HG02763 (cell line): ENCODE results near the gene CUL1.
"Not testable (repeated sequence)": the region's sequence is repeated elsewhere in the genome, so short reads cannot be mapped to it uniquely, and the experiment has no call there.

ENCODE experiments used
- ATAC-seq: cut with Tn5 transposase; IDR thresholded peaks from one replicate; pipeline ENCODE4 v1.9.1; 2021; ENCODE audit warnings: mild to moderate bottlenecking, moderate library complexity; ENCODE audit not compliant: unreplicated experiment

Gene CUL1

GRCh38 chr7:148696787-148697186 is 1.9 kb upstream of the CUL1 start:
- no peak for ATAC-seq

GRCh38 chr7:148697256-148698006 is 1.3 kb upstream of the CUL1 start:
- ATAC-seq = no peak

GRCh38 chr7:148698007-148698396 is 701 bp upstream of the CUL1 start:
- ATAC-seq = no peak

GRCh38 chr7:148699024-148699781 is 500 bp downstream of the CUL1 start:
- ATAC-seq = peak; percentile 34

- no peak for ATAC-seq
These were observed 1.3 kb downstream of the CUL1 start for GRCh38 chr7:148699782-148700629.

- ATAC-seq = no peak
These were observed 2.0 kb downstream of the CUL1 start for GRCh38 chr7:148700661-148701064.

GRCh38 chr7:148701414-148701813 is 2.7 kb downstream of the CUL1 start:
- no peak for ATAC-seq

GRCh38 chr7:148702876-148703670 is 4.4 kb downstream of the CUL1 start:
- ATAC-seq = no peak

GRCh38 chr7:148703671-148703962 is 4.9 kb downstream of the CUL1 start:
- not testable (repeated sequence) for ATAC-seq

GRCh38 chr7:148704189-148704588 is 5.5 kb downstream of the CUL1 start:
- no peak for ATAC-seq

- no peak for ATAC-seq
These were observed 6.3 kb downstream of the CUL1 start for GRCh38 chr7:148704970-148705369.

GRCh38 chr7:148706368-148706767 is 7.7 kb downstream of the CUL1 start:
- ATAC-seq = no peak

- ATAC-seq = no peak
These were observed 9.6 kb downstream of the CUL1 start for GRCh38 chr7:148708026-148708885.

- no peak for ATAC-seq
These were observed 10.3 kb downstream of the CUL1 start for GRCh38 chr7:148709014-148709413.

- ATAC-seq = not testable (repeated sequence)
These were observed 11.7 kb downstream of the CUL1 start for GRCh38 chr7:148710426-148710825.

GRCh38 chr7:148711191-148712102 is 12.7 kb downstream of the CUL1 start:
- ATAC-seq = no peak

- peak; percentile 51 for ATAC-seq
These were observed 14.1 kb downstream of the CUL1 start for GRCh38 chr7:148712678-148713329.

GRCh38 chr7:148714498-148714897 is 15.8 kb downstream of the CUL1 start:
- ATAC-seq = no peak
